ENCODE measurements around the gene UBE2J1.

DNA sequence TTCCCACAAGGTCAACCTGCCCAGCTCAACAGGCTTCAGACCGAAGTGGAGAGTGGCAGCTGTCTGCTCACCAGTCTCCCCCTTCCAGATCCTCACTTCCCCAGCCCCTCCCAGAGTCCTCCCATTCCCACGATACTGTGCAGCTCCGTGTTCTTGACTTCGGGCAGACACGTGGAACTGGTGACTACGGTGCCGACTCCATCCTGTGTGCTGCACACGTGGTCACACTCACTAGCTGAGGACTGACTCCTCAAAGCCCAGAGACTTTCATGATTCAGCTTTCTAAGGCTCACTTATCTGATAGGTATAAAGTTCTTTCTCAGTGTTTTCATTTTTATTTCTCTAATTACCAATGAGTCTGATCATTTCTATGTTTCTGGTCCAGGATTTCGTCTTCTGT, 69.8 kb downstream of the UBE2J1 start:
- TF ChIP-seq, protein P1, sequence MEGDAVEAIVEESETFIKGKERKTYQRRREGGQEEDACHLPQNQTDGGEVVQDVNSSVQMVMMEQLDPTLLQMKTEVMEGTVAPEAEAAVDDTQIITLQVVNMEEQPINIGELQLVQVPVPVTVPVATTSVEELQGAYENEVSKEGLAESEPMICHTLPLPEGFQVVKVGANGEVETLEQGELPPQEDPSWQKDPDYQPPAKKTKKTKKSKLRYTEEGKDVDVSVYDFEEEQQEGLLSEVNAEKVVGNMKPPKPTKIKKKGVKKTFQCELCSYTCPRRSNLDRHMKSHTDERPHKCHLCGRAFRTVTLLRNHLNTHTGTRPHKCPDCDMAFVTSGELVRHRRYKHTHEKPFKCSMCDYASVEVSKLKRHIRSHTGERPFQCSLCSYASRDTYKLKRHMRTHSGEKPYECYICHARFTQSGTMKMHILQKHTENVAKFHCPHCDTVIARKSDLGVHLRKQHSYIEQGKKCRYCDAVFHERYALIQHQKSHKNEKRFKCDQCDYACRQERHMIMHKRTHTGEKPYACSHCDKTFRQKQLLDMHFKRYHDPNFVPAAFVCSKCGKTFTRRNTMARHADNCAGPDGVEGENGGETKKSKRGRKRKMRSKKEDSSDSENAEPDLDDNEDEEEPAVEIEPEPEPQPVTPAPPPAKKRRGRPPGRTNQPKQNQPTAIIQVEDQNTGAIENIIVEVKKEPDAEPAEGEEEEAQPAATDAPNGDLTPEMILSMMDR (IDR thresholded peaks at IDR 0.05): no peak
- no peak for TF ChIP-seq POLR2A (IDR thresholded peaks at IDR 0.05)

Data from adrenal gland (tissue), 5 donors.